Activated CD4-positive, alpha-beta T cell treated with anti-CD3 and anti-CD28 coated beads, Interleukin-10, Interleukin-2, amounts not matched to agents 100 ng/mL and 50 ng/mL, durations not matched to agents 16 hours and 8 hours (primary cell): ENCODE results near the gene HCAR3.
"Not testable (repeated sequence)": the region's sequence is repeated elsewhere in the genome, so short reads cannot be mapped to it uniquely, and the experiment has no call there.

Experiments used
- DNase-seq: peaks from one replicate; pipeline ENCODE4 v3.0.0-alpha.2; 2020

The HCAR3 gene

GRCh38 chr12:122721057-122721545 lies 4.5 kb upstream of the HCAR3 start:
- DNase-seq: peak; percentile 81

GRCh38 chr12:122715211-122715610 lies 1.4 kb downstream of the HCAR3 start:
- DNase-seq: not testable (repeated sequence)

GRCh38 chr12:122713491-122714188 lies 3.0 kb downstream of the HCAR3 start:
- DNase-seq: not testable (repeated sequence)

GRCh38 chr12:122711266-122711665 lies 5.3 kb downstream of the HCAR3 start:
- DNase-seq: not testable (repeated sequence)

- not testable (repeated sequence) for DNase-seq
Observed at GRCh38 chr12:122710341-122710740, 6.3 kb downstream of the HCAR3 start.

- DNase-seq: not testable (repeated sequence)
Observed at GRCh38 chr12:122709287-122709686, 7.3 kb downstream of the HCAR3 start.

GRCh38 chr12:122703841-122704240 lies 12.8 kb downstream of the HCAR3 start:
- not testable (repeated sequence) for DNase-seq

GRCh38 chr12:122702890-122703611 lies 13.6 kb downstream of the HCAR3 start, which contains the start of gene HCAR2:
HCAR2 (minus strand) TSS chr12:122703357; CDS start chr12:122703283, 74 bp downstream.
- DNase-seq: not testable (repeated sequence)

- not testable (repeated sequence) for DNase-seq
Observed at GRCh38 chr12:122701481-122701880, 15.1 kb downstream of the HCAR3 start.

- DNase-seq: not testable (repeated sequence)
Observed at GRCh38 chr12:122700038-122700710, 16.4 kb downstream of the HCAR3 start.

GRCh38 chr12:122696922-122697321 lies 19.7 kb downstream of the HCAR3 start:
- not testable (repeated sequence) for DNase-seq

GRCh38 chr12:122691566-122691965 lies 25.0 kb downstream of the HCAR3 start:
- no peak for DNase-seq

- DNase-seq: no peak
Observed at GRCh38 chr12:122688291-122688690, 28.3 kb downstream of the HCAR3 start.

GRCh38 chr12:122687086-122687485 lies 29.5 kb downstream of the HCAR3 start:
- no peak for DNase-seq

GRCh38 chr12:122686538-122686937 lies 30.1 kb downstream of the HCAR3 start:
- DNase-seq: no peak

- no peak for DNase-seq
Observed at GRCh38 chr12:122684297-122684813, 32.3 kb downstream of the HCAR3 start.

- DNase-seq: no peak
Observed at GRCh38 chr12:122681814-122682213, 34.8 kb downstream of the HCAR3 start.

GRCh38 chr12:122680989-122681388 lies 35.6 kb downstream of the HCAR3 start:
- DNase-seq: not testable (repeated sequence)

GRCh38 chr12:122676781-122677180 lies 39.8 kb downstream of the HCAR3 start:
- not testable (repeated sequence) for DNase-seq

GRCh38 chr12:122676015-122676414 lies 40.6 kb downstream of the HCAR3 start:
- DNase-seq: not testable (repeated sequence)

- no peak for DNase-seq
Observed at GRCh38 chr12:122672515-122672914, 44.1 kb downstream of the HCAR3 start.

GRCh38 chr12:122669397-122670070 lies 47.1 kb downstream of the HCAR3 start:
- DNase-seq: no peak
